ENCODE data around the gene NTNG1.

DNA sequence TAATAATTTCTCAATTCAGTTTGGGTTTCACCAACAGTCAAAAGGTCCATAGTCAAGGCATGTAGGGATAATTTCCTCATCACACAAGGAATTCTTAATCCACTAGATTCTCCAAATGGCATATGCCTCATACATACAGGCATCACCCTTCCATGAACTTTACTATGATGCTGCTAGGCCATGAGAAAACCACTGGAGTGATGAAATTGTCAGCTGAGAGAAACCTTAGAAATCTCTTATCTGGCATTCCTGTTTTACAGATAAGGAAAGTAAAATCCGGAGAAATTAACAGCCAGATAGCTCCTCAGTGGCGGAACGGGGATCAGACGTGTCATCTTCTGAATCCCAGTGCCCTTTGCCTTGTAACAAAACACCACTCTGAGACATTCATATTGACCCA, 274.4 kb downstream of the NTNG1 start:
- TF ChIP-seq, protein P1, sequence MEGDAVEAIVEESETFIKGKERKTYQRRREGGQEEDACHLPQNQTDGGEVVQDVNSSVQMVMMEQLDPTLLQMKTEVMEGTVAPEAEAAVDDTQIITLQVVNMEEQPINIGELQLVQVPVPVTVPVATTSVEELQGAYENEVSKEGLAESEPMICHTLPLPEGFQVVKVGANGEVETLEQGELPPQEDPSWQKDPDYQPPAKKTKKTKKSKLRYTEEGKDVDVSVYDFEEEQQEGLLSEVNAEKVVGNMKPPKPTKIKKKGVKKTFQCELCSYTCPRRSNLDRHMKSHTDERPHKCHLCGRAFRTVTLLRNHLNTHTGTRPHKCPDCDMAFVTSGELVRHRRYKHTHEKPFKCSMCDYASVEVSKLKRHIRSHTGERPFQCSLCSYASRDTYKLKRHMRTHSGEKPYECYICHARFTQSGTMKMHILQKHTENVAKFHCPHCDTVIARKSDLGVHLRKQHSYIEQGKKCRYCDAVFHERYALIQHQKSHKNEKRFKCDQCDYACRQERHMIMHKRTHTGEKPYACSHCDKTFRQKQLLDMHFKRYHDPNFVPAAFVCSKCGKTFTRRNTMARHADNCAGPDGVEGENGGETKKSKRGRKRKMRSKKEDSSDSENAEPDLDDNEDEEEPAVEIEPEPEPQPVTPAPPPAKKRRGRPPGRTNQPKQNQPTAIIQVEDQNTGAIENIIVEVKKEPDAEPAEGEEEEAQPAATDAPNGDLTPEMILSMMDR (IDR thresholded peaks at IDR 0.05), result no peak
- no peak for TF ChIP-seq POLR2A (IDR thresholded peaks at IDR 0.05)
